Cardiac ventricle fibroblast (primary cell): ENCODE results near the gene RBM28. TPM values are rescaled to one million over a fixed set of nuclear protein-coding genes. Genes with fewer than 3 reads are reported as not detected.

ENCODE experiments used
- total RNA-seq: library from RNA; depleted of rRNA; stranded (reverse); fragments of >200 nt; gene quantifications from 2 replicates; pipeline ENCODE4 v1.2.3, GENCODE V29; 2015

RBM28 gene
- total RNA-seq = 10.9 and 11.6 TPM in 2 replicates

GRCh38 chr7:128343554-128344430 lies at the start of gene RBM28:
Gene RBM28, minus strand, starts transcription at chr7:128343908. Its CDS starts 115 bp downstream, at chr7:128343793.

GRCh38 chr7:128361411-128362379 lies 18.0 kb upstream of the RBM28 start, which contains the start of gene PRRT4:
Gene PRRT4, minus strand, starts transcription at chr7:128361690.

Other genes starting within 250 kb of the RBM28 start
- not detected in 2 replicates for gene LEP, start 102.6 kb downstream of the RBM28 start, total RNA-seq
- gene PRRT4, start 17.8 kb upstream of the RBM28 start, total RNA-seq = 0.54 and 0.56 TPM in 2 replicates
- 39.4 and 44.6 TPM in 2 replicates for gene IMPDH1, start 66.1 kb upstream of the RBM28 start, total RNA-seq
- 43.1 and 50.9 TPM in 2 replicates for gene HILPDA, start 112.0 kb upstream of the RBM28 start, total RNA-seq
- gene METTL2B, start 132.8 kb upstream of the RBM28 start, total RNA-seq = 21.6 and 23.5 TPM in 2 replicates